Heart right ventricle (tissue), 16 donors: ENCODE measurements around the gene HOXA5. TPM values are rescaled to one million over a fixed set of nuclear protein-coding genes. Genes with fewer than 3 reads are reported as not detected.

Source experiments
- ATAC-seq, 8 donors: fragments of 200-7000 bp; cut with Tn5 transposase; one replicate each; pipeline ENCODE4 v1.9.1; 2020; ENCODE audit warnings: mild to moderate bottlenecking in 8 of 8, moderate library complexity in 8 of 8, moderate number of reproducible peaks in 1 of 8
- DNase-seq, 2 donors: peaks; one replicate each; pipeline ENCODE4 v3.0.0-alpha.2; 2020
- H3K27ac ChIP-seq, 10 donors: fragments of 200-600 bp; sonication (generic) in 2 of 10; one replicate each; pipeline versions ENCODE4 v1.5.0 to v1.8.0; 2020 to 2022; ENCODE audit warnings: mild to moderate bottlenecking in 3 of 10
- H3K27me3 ChIP-seq, 7 donors: fragments of 200-600 bp; one replicate each; pipeline ENCODE4 v1.8.0; 2021 to 2022; ENCODE audit warnings: mild to moderate bottlenecking in 2 of 7
- H3K36me3 ChIP-seq, 9 donors: fragments of 200-600 bp; sonication (generic) in 1 of 9; one replicate each; pipeline versions ENCODE4 v1.5.0 to v1.8.0; 2020 to 2022; ENCODE audit warnings: mild to moderate bottlenecking in 2 of 9
- H3K4me1 ChIP-seq, 9 donors: fragments of 200-600 bp; sonication (generic) in 1 of 9; one replicate each; pipeline versions ENCODE4 v1.5.0 to v1.8.0; 2020 to 2022; ENCODE audit warnings: mild to moderate bottlenecking in 4 of 9
- H3K4me3 ChIP-seq, 10 donors: fragments of 200-600 bp; sonication (generic) in 2 of 10; one replicate each; pipeline versions ENCODE4 v1.5.0 to v1.8.0; 2020 to 2022; ENCODE audit warnings: mild to moderate bottlenecking in 7 of 10, moderate library complexity in 2 of 10
- H3K9me3 ChIP-seq, 11 donors: fragments of 200-600 bp in 10 of 11; sonication (generic) in 2 of 11; one replicate each; pipeline versions ENCODE4 v1.5.0 to v1.8.0; 2013 to 2022; ENCODE audit warnings: mild to moderate bottlenecking in 2 of 11, control low read depth in 1 of 11, moderate library complexity in 1 of 11
- CTCF ChIP-seq, 9 donors: fragments of 200-600 bp; sonication (generic) in 2 of 9; IDR thresholded peaks; one replicate each; pipeline versions ENCODE4 v1.5.0 to v1.8.0; 2021 to 2022; ENCODE audit warnings: antibody characterized with exemption in 9 of 9, mild to moderate bottlenecking in 5 of 9, moderate library complexity in 1 of 9
- WGBS, 2 donors: extraction: QIAGEN DNeasy Blood & Tissue Kit; methylation state at CpG; one replicate each; pipeline ENCODE4 v1.1.7; 2013; ENCODE audit warnings: inconsistent platforms in 1 of 2; 5-methylcytosine and 5-hydroxymethylcytosine counted together
- intact Hi-C, 10 donors: fragments of 100-400 bp; cut with DNase I; formaldehyde crosslinking; loops; one replicate each; pipeline versions ENCODE4 v1.11.1 to v1.14.2; 2022
- polyA plus RNA-seq, 2 donors: library from polyadenylated mRNA; stranded (reverse); fragments of 200-250 nt; gene quantifications; one replicate each; pipeline ENCODE4 v1.2.3, GENCODE V29; 2013
- total RNA-seq, 10 donors: library from RNA; stranded (reverse); fragmentation: NEBNext Ultra II Directional in 3 of 10; extraction: Animal tissue kit (Norgen Biotek cat#: 25700) in 3 of 10; gene quantifications; one replicate each; pipeline versions ENCODE4 v1.2.1 to v1.2.4, GENCODE V29; 2021 to 2023
- donor health status: Arrhythmogenic right ventricular cardiomyopathy.
- donor health status: ischemic (EF 13 %, LVEDD 7.1; RV severe dilation, severe dysfunction).
- donor health status: healthy with polysubstance abuse.
- donor health status: DM: no; HTN: yes; CAD: no.
- donor health status: DM: no; HTN: no; CAD: no.
- donor health status: ischemic (EF 25% LVEDD 6.9; RV normal size, moderate dysfunction).
- donor health status: ischemic (EF 25% LVEDD 5.7; RV mildly dilated, moderate dysfunction).
- donor health status: healthy.
- donor health status: DM: yes; HTN: yes; CAD: no.
- donor health status: Ischemic cardiomyopathy.
- donor health status: ischemic (EF 35%, LVEDD 5.7; RV mildly dilated, moderate dysfunction).
- donor health status: nonischemic (EF 11% LVEDD 7.7; RV severe dilation, severe dysfunction).
- donor health status: DM: yes; HTN: yes; CAD: no.
- donor health status: PGD.
- donor health status: ischemic (EF 29% LVEDD 5.4; RV normal size, mild dysfunction).
- donor health status: nonischemic (EF 23%, LVEDD 6.1; RV moderate dilation, normal function).

HOXA5 gene
- total and polyA plus RNA-seq, 12 donors = 0.09 to 0.95 (median 0.24) TPM; not detected in 8

GRCh38 chr7:27098578-27099451 lies 44.7 kb downstream of the HOXA5 start:
- Histone ChIP-seq H3K9me3 (no peaks in the 10 kb centered on the region), H3K4me1 (peaks cover 0 to 57% (median 31%) of the 10 kb centered on the region in 9 donors), H3K36me3 (no peaks in the 10 kb centered on the region), H3K27me3 (peaks cover 26 to 100% (median 100%) of the 10 kb centered on the region in 7 donors), H3K4me3 (peak overlapping the region in 4 of 10 donors; percentile 24 to 87 (median 66)), H3K27ac (peak overlapping the region in 3 of 10 donors; percentile 7 to 68 (median 39))
- WGBS, 2 donors = 9% methylated on average over 38 of the region's 38 CpGs
- ATAC-seq = no peak
- TF ChIP-seq CTCF (IDR thresholded peaks at IDR 0.05) = no peak
- intact Hi-C loops = loop anchor here in 1 of 10 donors (5.0 kb wide), 1 partner anchor 33 kb away; the partner anchor contains the start of gene HOXA4
- no peak for DNase-seq

- DNase-seq (no peak), ATAC-seq (no peak)
- intact Hi-C loops = loop anchor here in 1 of 10 donors (5.0 kb wide), 1 partner anchor 34 kb away; the partner anchor contains the start of gene HOXA4
- WGBS, 2 donors = 6 to 8% methylated on average over 35 of the region's 35 CpGs
- H3K4me1 ChIP-seq = peaks cover 0 to 57% (median 31%) of the 10 kb centered on the region in 9 donors
- TF ChIP-seq CTCF (IDR thresholded peaks at IDR 0.05) = no peak
- no peaks in the 10 kb centered on the region for H3K9me3 ChIP-seq
- H3K4me3 ChIP-seq = peak overlapping the region in 4 of 10 donors; percentile 56 to 87 (median 66)
- peak overlapping the region in 4 of 10 donors; percentile 7 to 92 (median 54) for H3K27ac ChIP-seq
- peaks cover 26 to 100% (median 100%) of the 10 kb centered on the region in 7 donors for H3K27me3 ChIP-seq
- H3K36me3 ChIP-seq = no peaks in the 10 kb centered on the region
These were observed 45.5 kb downstream of the HOXA5 start for GRCh38 chr7:27097686-27098577.

GRCh38 chr7:27096768-27097514 lies 46.5 kb downstream of the HOXA5 start:
- Histone ChIP-seq H3K9me3 (no peaks in the 10 kb centered on the region), H3K4me1 (peaks cover 0 to 49% (median 31%) of the 10 kb centered on the region in 9 donors), H3K27me3 (peaks cover 17 to 100% (median 100%) of the 10 kb centered on the region in 7 donors), H3K36me3 (no peaks in the 10 kb centered on the region), H3K27ac (peak overlapping the region in 8 of 10 donors; percentile 25 to 92 (median 66)), H3K4me3 (peak overlapping the region; percentile 52 to 87 (median 57))
- ATAC-seq = peak; percentile 21 to 65 (median 54)
- TF ChIP-seq CTCF (IDR thresholded peaks at IDR 0.05) = no peak
- intact Hi-C loops = loop anchor here in 1 of 10 donors (5.0 kb wide), 1 partner anchor 35 kb away; the partner anchor contains the start of gene HOXA4
- no peak for DNase-seq
- WGBS, 2 donors = 2% methylated on average over 41 of the region's 41 CpGs
